ENCODE data around the gene ZNF652.

The ZNF652 gene

DNA sequence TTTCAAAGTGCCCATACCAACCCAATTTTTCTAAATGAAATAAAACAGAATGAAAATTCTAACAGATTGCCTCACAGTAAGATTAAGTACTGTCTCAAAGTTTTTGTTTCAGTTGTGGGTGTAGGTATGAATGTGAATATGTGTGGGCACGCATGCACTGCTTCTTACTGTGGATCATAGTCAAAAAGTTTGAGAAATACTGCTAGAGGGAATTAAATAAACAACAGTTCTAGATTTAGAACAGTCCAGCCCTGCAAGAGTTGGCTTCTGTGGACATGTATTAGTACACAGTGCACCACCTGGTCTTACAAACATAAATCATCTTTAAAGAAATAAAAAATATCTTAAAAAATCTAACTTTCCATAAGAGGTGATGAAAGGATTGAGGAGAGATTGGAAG, 8.4 kb downstream of the ZNF652 start:
- peaks cover 15% of the 10 kb centered on the region; the same call in 1 of the 2 replicates for H3K36me3 ChIP-seq (ENCODE audit: insufficient read depth, low read length)
- peaks cover 21% of the 10 kb centered on the region for H3K4me1 ChIP-seq (ENCODE audit: insufficient read depth, low read length, severe bottlenecking)
- H3K27me3 ChIP-seq (ENCODE audit: insufficient read depth, low read length): no peaks in the 10 kb centered on the region
- no peak overlapping the region for H2AFZ ChIP-seq (ENCODE audit: low read length)
- no peaks in the 10 kb centered on the region for H3F3A ChIP-seq (ENCODE audit: insufficient read depth, low read length)
- no peaks in the 10 kb centered on the region for H4K20me1 ChIP-seq (ENCODE audit: insufficient read depth, low read length)
- no peak overlapping the region for H3K27ac ChIP-seq (ENCODE audit: low read depth, low read length, poor library complexity, severe bottlenecking)
- H3K4me2 ChIP-seq (ENCODE audit: low read length): no peak overlapping the region
- H3K4me3 ChIP-seq (ENCODE audit: low read depth, low read length, poor library complexity, severe bottlenecking): no peak overlapping the region
- TF ChIP-seq CTCF (IDR thresholded peaks at IDR 0.05; ENCODE audit: low read length) (no peak), EZH2 (IDR thresholded peaks at IDR 0.05; ENCODE audit: borderline replicate concordance, low read length) (no peak)
- no peaks in the 10 kb centered on the region for H3K9me2 ChIP-seq (ENCODE audit: low read depth, low read length)
- no peak overlapping the region for H3K9ac ChIP-seq (ENCODE audit: low read length)
- H3K9me3 ChIP-seq (ENCODE audit: low read length): peaks cover 3% of the 10 kb centered on the region; the same call in 1 of the 2 replicates
- peaks cover 84% of the 10 kb centered on the region for H3K79me2 ChIP-seq (ENCODE audit: insufficient read depth, low read length)

- H3K9me2 ChIP-seq (ENCODE audit: low read depth, low read length): no peaks in the 10 kb centered on the region
- no peaks in the 10 kb centered on the region for H3F3A ChIP-seq (ENCODE audit: insufficient read depth, low read length)
- H3K4me1 ChIP-seq (ENCODE audit: insufficient read depth, low read length, severe bottlenecking): peaks cover 11% of the 10 kb centered on the region
- H3K27ac ChIP-seq (ENCODE audit: low read depth, low read length, poor library complexity, severe bottlenecking): no peak overlapping the region
- no peak overlapping the region for H2AFZ ChIP-seq (ENCODE audit: low read length)
- no peaks in the 10 kb centered on the region for H4K20me1 ChIP-seq (ENCODE audit: insufficient read depth, low read length)
- no peak for TF ChIP-seq CTCF (IDR thresholded peaks at IDR 0.05; ENCODE audit: low read length)
- no peak for TF ChIP-seq EZH2 (IDR thresholded peaks at IDR 0.05; ENCODE audit: borderline replicate concordance, low read length)
- no peak overlapping the region for H3K4me3 ChIP-seq (ENCODE audit: low read depth, low read length, poor library complexity, severe bottlenecking)
- H3K9ac ChIP-seq (ENCODE audit: low read length): no peak overlapping the region
- H3K27me3 ChIP-seq (ENCODE audit: insufficient read depth, low read length): no peaks in the 10 kb centered on the region
- H3K79me2 ChIP-seq (ENCODE audit: insufficient read depth, low read length): peaks cover 79% of the 10 kb centered on the region
- H3K36me3 ChIP-seq (ENCODE audit: insufficient read depth, low read length): peaks cover 16% of the 10 kb centered on the region; the same call in 1 of the 2 replicates
- peaks cover 3% of the 10 kb centered on the region; the same call in 1 of the 2 replicates for H3K9me3 ChIP-seq (ENCODE audit: low read length)
- no peak overlapping the region for H3K4me2 ChIP-seq (ENCODE audit: low read length)
These were observed 9.4 kb downstream of the ZNF652 start for GRCh38 chr17:49352587-49353154.

- no peak overlapping the region for H2AFZ ChIP-seq (ENCODE audit: low read length)
- H3K4me3 ChIP-seq (ENCODE audit: low read depth, low read length, poor library complexity, severe bottlenecking): no peak overlapping the region
- H3K4me1 ChIP-seq (ENCODE audit: insufficient read depth, low read length, severe bottlenecking): peaks cover 1% of the 10 kb centered on the region
- H3K4me2 ChIP-seq (ENCODE audit: low read length): no peak overlapping the region
- H3K9me3 ChIP-seq (ENCODE audit: low read length): peaks cover 3% of the 10 kb centered on the region; the same call in 1 of the 2 replicates
- H3K9ac ChIP-seq (ENCODE audit: low read length): no peak overlapping the region
- H3K9me2 ChIP-seq (ENCODE audit: low read depth, low read length): no peaks in the 10 kb centered on the region
- no peak overlapping the region for H3K27ac ChIP-seq (ENCODE audit: low read depth, low read length, poor library complexity, severe bottlenecking)
- no peaks in the 10 kb centered on the region for H3F3A ChIP-seq (ENCODE audit: insufficient read depth, low read length)
- H3K79me2 ChIP-seq (ENCODE audit: insufficient read depth, low read length): peaks cover 76% of the 10 kb centered on the region
- no peaks in the 10 kb centered on the region for H3K27me3 ChIP-seq (ENCODE audit: insufficient read depth, low read length)
- TF ChIP-seq EZH2 (IDR thresholded peaks at IDR 0.05; ENCODE audit: borderline replicate concordance, low read length) (no peak), CTCF (IDR thresholded peaks at IDR 0.05; ENCODE audit: low read length) (no peak)
- peaks cover 16% of the 10 kb centered on the region; the same call in 1 of the 2 replicates for H3K36me3 ChIP-seq (ENCODE audit: insufficient read depth, low read length)
- no peaks in the 10 kb centered on the region for H4K20me1 ChIP-seq (ENCODE audit: insufficient read depth, low read length)
These were observed 10.4 kb downstream of the ZNF652 start for GRCh38 chr17:49351572-49352140.

Measured in OCI-LY1 (cell line).